H1 (cell line): ENCODE measurements around the gene PASD1.

Source experiments
- CEBPB ChIP-seq: IDR thresholded peaks from 2 replicates; pipeline ENCODE4 v1.6.1; 2012; ENCODE audit warnings: low read depth, low read length
- GABPA ChIP-seq: IDR thresholded peaks from 2 replicates; pipeline ENCODE4 v1.6.1; 2011; ENCODE audit warnings: mild to moderate bottlenecking, low read length, moderate library complexity, borderline replicate concordance; ENCODE audit not compliant: insufficient read depth
- JUN ChIP-seq: IDR thresholded peaks from 2 replicates; pipeline ENCODE4 v1.6.1; 2011; ENCODE audit warnings: low read depth, mild to moderate bottlenecking, improper control_type of control experiment, low read length
- SIN3A ChIP-seq, 2 experiments: IDR thresholded peaks in 1 of 2; conservative IDR thresholded peaks in 1 of 2; 2 replicates each; pipeline ENCODE4 v1.6.1; 2011 to 2012; ENCODE audit warnings: low read length in 2 of 2, improper control_type of control experiment in 1 of 2, low read depth in 1 of 2, mild to moderate bottlenecking in 1 of 2
- TAF1 ChIP-seq: IDR thresholded peaks from 2 replicates; pipeline ENCODE4 v1.6.1; 2011; ENCODE audit warnings: mild to moderate bottlenecking, low read depth, low read length
- TEAD4 ChIP-seq: IDR thresholded peaks from 2 replicates; pipeline ENCODE4 v1.6.1; 2012; ENCODE audit warnings: low read depth, low read length, inconsistent platforms, mixed read lengths
- USF2 ChIP-seq: IDR thresholded peaks from 2 replicates; pipeline ENCODE4 v1.6.1; 2011; ENCODE audit warnings: low read length, improper control_type of control experiment
- YY1 ChIP-seq: IDR thresholded peaks from 2 replicates; pipeline ENCODE4 v1.6.1; 2011; ENCODE audit warnings: low read depth, mild to moderate bottlenecking, low read length
- TF ChIP-seq, protein P1 (sequence below), 3 experiments: IDR thresholded peaks; 1 replicate in 2 of 3; 2 replicates in 1 of 3; pipeline versions ENCODE4 v1.5.1 to v1.6.1; 2011; ENCODE audit warnings: low read length in 3 of 3, mild to moderate bottlenecking in 3 of 3, inconsistent platforms in 2 of 3, low read depth in 1 of 3, moderate library complexity in 1 of 3; ENCODE audit not compliant: insufficient read depth in 1 of 3; ENCODE audit errors: control extremely low read depth in 1 of 3
- TF ChIP-seq, protein P2 (sequence below): fragments of 300-600 bp; sonication (generic); IDR thresholded peaks from 2 replicates; pipeline ENCODE4 v1.7.1; 2012; ENCODE audit warnings: low read length, moderate library complexity, mild to moderate bottlenecking, inconsistent platforms; ENCODE audit not compliant: insufficient replicate concordance

DNA sequence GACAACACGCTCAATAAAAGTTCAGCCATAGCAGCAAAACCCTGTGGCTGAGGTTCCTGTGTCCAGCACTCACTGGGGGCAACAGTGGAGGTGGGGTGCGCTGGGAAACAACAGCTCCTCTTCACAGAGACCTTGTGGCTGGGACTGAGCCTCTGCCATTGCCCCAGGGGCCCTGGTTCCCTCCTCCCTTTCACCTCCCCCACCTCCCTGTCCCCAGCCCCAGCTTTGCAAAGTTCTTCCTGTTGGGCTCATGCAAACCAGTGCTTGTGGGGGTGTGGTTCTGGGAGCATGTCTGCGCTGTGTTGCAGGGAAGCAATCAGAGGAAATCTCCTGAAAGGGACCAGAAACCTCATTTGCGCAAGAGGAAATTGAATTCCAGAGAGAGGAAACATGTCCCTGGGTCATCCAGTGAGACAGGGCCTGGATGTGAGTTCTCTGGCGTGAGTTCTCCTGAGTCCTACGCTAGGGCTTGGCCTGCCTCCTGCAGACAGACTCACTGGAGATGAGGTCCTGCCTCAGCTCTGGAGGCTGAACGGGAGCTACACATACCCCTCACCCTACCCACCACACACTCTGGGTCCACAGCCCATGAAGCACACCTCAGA lies 159.8 kb downstream of the PASD1 start:
- TF ChIP-seq, protein P1, sequence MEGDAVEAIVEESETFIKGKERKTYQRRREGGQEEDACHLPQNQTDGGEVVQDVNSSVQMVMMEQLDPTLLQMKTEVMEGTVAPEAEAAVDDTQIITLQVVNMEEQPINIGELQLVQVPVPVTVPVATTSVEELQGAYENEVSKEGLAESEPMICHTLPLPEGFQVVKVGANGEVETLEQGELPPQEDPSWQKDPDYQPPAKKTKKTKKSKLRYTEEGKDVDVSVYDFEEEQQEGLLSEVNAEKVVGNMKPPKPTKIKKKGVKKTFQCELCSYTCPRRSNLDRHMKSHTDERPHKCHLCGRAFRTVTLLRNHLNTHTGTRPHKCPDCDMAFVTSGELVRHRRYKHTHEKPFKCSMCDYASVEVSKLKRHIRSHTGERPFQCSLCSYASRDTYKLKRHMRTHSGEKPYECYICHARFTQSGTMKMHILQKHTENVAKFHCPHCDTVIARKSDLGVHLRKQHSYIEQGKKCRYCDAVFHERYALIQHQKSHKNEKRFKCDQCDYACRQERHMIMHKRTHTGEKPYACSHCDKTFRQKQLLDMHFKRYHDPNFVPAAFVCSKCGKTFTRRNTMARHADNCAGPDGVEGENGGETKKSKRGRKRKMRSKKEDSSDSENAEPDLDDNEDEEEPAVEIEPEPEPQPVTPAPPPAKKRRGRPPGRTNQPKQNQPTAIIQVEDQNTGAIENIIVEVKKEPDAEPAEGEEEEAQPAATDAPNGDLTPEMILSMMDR (IDR thresholded peaks at IDR 0.05; ENCODE audit: control extremely low read depth in 1 of 3, insufficient read depth in 1 of 3, low read depth in 1 of 3, low read length in 3 of 3): no peak
- TF ChIP-seq CEBPB (no peak), YY1 (no peak), GABPA (no peak), USF2 (no peak), TAF1 (no peak), TEAD4 (no peak), JUN (no peak), SIN3A (conservative IDR thresholded peaks at IDR 0.05 in 1 of 2, IDR thresholded peaks at IDR 0.05 in 1 of 2; ENCODE audit: low read depth in 1 of 2, low read length in 2 of 2) (no peak)
- TF ChIP-seq, protein P2, sequence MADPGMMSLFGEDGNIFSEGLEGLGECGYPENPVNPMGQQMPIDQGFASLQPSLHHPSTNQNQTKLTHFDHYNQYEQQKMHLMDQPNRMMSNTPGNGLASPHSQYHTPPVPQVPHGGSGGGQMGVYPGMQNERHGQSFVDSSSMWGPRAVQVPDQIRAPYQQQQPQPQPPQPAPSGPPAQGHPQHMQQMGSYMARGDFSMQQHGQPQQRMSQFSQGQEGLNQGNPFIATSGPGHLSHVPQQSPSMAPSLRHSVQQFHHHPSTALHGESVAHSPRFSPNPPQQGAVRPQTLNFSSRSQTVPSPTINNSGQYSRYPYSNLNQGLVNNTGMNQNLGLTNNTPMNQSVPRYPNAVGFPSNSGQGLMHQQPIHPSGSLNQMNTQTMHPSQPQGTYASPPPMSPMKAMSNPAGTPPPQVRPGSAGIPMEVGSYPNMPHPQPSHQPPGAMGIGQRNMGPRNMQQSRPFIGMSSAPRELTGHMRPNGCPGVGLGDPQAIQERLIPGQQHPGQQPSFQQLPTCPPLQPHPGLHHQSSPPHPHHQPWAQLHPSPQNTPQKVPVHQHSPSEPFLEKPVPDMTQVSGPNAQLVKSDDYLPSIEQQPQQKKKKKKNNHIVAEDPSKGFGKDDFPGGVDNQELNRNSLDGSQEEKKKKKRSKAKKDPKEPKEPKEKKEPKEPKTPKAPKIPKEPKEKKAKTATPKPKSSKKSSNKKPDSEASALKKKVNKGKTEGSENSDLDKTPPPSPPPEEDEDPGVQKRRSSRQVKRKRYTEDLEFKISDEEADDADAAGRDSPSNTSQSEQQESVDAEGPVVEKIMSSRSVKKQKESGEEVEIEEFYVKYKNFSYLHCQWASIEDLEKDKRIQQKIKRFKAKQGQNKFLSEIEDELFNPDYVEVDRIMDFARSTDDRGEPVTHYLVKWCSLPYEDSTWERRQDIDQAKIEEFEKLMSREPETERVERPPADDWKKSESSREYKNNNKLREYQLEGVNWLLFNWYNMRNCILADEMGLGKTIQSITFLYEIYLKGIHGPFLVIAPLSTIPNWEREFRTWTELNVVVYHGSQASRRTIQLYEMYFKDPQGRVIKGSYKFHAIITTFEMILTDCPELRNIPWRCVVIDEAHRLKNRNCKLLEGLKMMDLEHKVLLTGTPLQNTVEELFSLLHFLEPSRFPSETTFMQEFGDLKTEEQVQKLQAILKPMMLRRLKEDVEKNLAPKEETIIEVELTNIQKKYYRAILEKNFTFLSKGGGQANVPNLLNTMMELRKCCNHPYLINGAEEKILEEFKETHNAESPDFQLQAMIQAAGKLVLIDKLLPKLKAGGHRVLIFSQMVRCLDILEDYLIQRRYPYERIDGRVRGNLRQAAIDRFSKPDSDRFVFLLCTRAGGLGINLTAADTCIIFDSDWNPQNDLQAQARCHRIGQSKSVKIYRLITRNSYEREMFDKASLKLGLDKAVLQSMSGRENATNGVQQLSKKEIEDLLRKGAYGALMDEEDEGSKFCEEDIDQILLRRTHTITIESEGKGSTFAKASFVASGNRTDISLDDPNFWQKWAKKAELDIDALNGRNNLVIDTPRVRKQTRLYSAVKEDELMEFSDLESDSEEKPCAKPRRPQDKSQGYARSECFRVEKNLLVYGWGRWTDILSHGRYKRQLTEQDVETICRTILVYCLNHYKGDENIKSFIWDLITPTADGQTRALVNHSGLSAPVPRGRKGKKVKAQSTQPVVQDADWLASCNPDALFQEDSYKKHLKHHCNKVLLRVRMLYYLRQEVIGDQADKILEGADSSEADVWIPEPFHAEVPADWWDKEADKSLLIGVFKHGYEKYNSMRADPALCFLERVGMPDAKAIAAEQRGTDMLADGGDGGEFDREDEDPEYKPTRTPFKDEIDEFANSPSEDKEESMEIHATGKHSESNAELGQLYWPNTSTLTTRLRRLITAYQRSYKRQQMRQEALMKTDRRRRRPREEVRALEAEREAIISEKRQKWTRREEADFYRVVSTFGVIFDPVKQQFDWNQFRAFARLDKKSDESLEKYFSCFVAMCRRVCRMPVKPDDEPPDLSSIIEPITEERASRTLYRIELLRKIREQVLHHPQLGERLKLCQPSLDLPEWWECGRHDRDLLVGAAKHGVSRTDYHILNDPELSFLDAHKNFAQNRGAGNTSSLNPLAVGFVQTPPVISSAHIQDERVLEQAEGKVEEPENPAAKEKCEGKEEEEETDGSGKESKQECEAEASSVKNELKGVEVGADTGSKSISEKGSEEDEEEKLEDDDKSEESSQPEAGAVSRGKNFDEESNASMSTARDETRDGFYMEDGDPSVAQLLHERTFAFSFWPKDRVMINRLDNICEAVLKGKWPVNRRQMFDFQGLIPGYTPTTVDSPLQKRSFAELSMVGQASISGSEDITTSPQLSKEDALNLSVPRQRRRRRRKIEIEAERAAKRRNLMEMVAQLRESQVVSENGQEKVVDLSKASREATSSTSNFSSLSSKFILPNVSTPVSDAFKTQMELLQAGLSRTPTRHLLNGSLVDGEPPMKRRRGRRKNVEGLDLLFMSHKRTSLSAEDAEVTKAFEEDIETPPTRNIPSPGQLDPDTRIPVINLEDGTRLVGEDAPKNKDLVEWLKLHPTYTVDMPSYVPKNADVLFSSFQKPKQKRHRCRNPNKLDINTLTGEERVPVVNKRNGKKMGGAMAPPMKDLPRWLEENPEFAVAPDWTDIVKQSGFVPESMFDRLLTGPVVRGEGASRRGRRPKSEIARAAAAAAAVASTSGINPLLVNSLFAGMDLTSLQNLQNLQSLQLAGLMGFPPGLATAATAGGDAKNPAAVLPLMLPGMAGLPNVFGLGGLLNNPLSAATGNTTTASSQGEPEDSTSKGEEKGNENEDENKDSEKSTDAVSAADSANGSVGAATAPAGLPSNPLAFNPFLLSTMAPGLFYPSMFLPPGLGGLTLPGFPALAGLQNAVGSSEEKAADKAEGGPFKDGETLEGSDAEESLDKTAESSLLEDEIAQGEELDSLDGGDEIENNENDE: no peak
